IMR-90 (cell line): ENCODE results near the gene FGD5. TPM values are rescaled to one million over a fixed set of nuclear protein-coding genes. Genes with fewer than 3 reads are reported as not detected.

ENCODE experiments used
- ATAC-seq: fragments of 200-7000 bp; cut with Tn5 transposase; 2 replicates; pipeline ENCODE4 v1.9.1; 2020; ENCODE audit warnings: low read depth, mild to moderate bottlenecking, moderate library complexity
- BruUV-seq: library from RNA; stranded (reverse); fragments of 400-500 nt; replicated peaks from 2 replicates; lab custom pipeline; 2021; lab: Mats Ljungman, UMichigan
- CTCF ChIA-PET: fragments of 300-600 bp; formaldehyde crosslinking; extraction: SDS; loops from one replicate; lab custom pipeline; 2021; ENCODE audit warnings: antibody characterized with exemption; lab: Yijun Ruan, JAX
- POLR2A ChIA-PET: fragments of 300-600 bp; sonication (Branson Sonifier 250); formaldehyde crosslinking; loops from one replicate; lab custom pipeline; 2022; ENCODE audit warnings: antibody characterized with exemption; ENCODE audit not compliant: unreplicated experiment; lab: Charles Lee
- DNase-seq: peaks from one replicate; pipeline ENCODE4 v3.0.0; 2013
- H2AFZ ChIP-seq: replicated peaks from 2 replicates; pipeline ENCODE3; 2013; ENCODE audit warnings: low read length, mild to moderate bottlenecking; ENCODE audit not compliant: poor library complexity
- H2AK5ac ChIP-seq: 2 replicates; pipeline ENCODE4 v1.6.1; 2013; ENCODE audit warnings: low read depth, low read length, inconsistent platforms
- H2AK9ac ChIP-seq: replicated peaks from 2 replicates; pipeline ENCODE3; 2013; ENCODE audit warnings: mild to moderate bottlenecking, low read depth, low read length, moderate library complexity; ENCODE audit not compliant: poor library complexity
- H2BK120ac ChIP-seq: 2 replicates; pipeline ENCODE4 v1.6.1; 2013; ENCODE audit warnings: low read depth, low read length, inconsistent platforms
- H2BK15ac ChIP-seq: 3 replicates; pipeline ENCODE4 v1.6.1; 2013; ENCODE audit warnings: low read depth, low read length, inconsistent platforms
- H2BK20ac ChIP-seq: 2 replicates; pipeline ENCODE4 v1.6.1; 2013; ENCODE audit warnings: low read depth, mild to moderate bottlenecking, inconsistent platforms, low read length, moderate library complexity
- H2BK5ac ChIP-seq: 2 replicates; pipeline ENCODE4 v1.6.1; 2013; ENCODE audit warnings: mild to moderate bottlenecking, low read depth, low read length, inconsistent platforms; ENCODE audit not compliant: poor library complexity, severe bottlenecking
- H3K14ac ChIP-seq: replicated peaks from 2 replicates; pipeline ENCODE4 v1.6.1; 2013; ENCODE audit warnings: low read depth, low read length, inconsistent platforms
- H3K18ac ChIP-seq: 2 replicates; pipeline ENCODE4 v1.6.1; 2013; ENCODE audit warnings: low read depth, low read length, control low read depth
- H3K23ac ChIP-seq: 2 replicates; pipeline ENCODE4 v1.6.1; 2013; ENCODE audit warnings: low read depth, low read length, inconsistent platforms
- H3K27ac ChIP-seq: 2 replicates; pipeline ENCODE4 v1.5.1; 2013; ENCODE audit warnings: mild to moderate bottlenecking, control low read depth, low read length; ENCODE audit not compliant: insufficient read depth
- H3K27me3 ChIP-seq: 2 replicates; pipeline ENCODE4 v1.6.1; 2013; ENCODE audit warnings: low read length; ENCODE audit not compliant: control insufficient read depth, insufficient read depth
- H3K36me3 ChIP-seq: 2 replicates; pipeline ENCODE4 v1.6.1; 2013; ENCODE audit warnings: low read length, mixed read lengths; ENCODE audit not compliant: control insufficient read depth, insufficient read depth
- H3K4ac ChIP-seq: 2 replicates; pipeline ENCODE4 v1.6.1; 2013; ENCODE audit warnings: low read depth, low read length, inconsistent platforms
- H3K4me1 ChIP-seq: 2 replicates; pipeline ENCODE4 v1.6.1; 2013; ENCODE audit warnings: low read length, mixed read lengths; ENCODE audit not compliant: control insufficient read depth, insufficient read depth
- H3K4me2 ChIP-seq: 2 replicates; pipeline ENCODE4 v1.6.1; 2013; ENCODE audit warnings: low read depth, mild to moderate bottlenecking, control low read depth, low read length, moderate library complexity
- H3K4me3 ChIP-seq: 2 replicates; pipeline ENCODE4 v1.5.1; 2013; ENCODE audit warnings: low read depth, mild to moderate bottlenecking, control low read depth, low read length, moderate library complexity; ENCODE audit not compliant: insufficient read depth
- H3K56ac ChIP-seq: 2 replicates; pipeline ENCODE4 v1.6.1; 2013; ENCODE audit warnings: low read length, inconsistent platforms; ENCODE audit not compliant: insufficient read depth; ENCODE audit errors: extremely low read depth
- H3K79me1 ChIP-seq, 2 experiments: 2 replicates each; pipeline ENCODE4 v1.6.1; 2013; ENCODE audit warnings: low read length in 2 of 2, inconsistent platforms in 1 of 2, low read depth in 1 of 2
- H3K9ac ChIP-seq: 2 replicates; pipeline ENCODE4 v1.6.1; 2013; ENCODE audit warnings: low read depth, low read length, control low read depth
- H3K9me1 ChIP-seq: 2 replicates; pipeline ENCODE4 v1.6.1; 2013; ENCODE audit warnings: low read length, inconsistent platforms; ENCODE audit not compliant: insufficient read depth
- H3K9me3 ChIP-seq: 2 replicates; pipeline ENCODE4 v1.6.1; 2013; ENCODE audit warnings: low read length; ENCODE audit not compliant: control insufficient read depth, insufficient read depth
- H4K20me1 ChIP-seq: 2 replicates; pipeline ENCODE4 v1.6.1; 2013; ENCODE audit warnings: low read length, inconsistent platforms; ENCODE audit not compliant: insufficient read depth
- H4K5ac ChIP-seq: 2 replicates; pipeline ENCODE4 v1.6.1; 2013; ENCODE audit warnings: mild to moderate bottlenecking, low read depth, low read length, control low read depth
- H4K8ac ChIP-seq, 2 experiments: 2 replicates each; pipeline ENCODE4 v1.6.1; 2013; ENCODE audit warnings: low read depth in 2 of 2, low read length in 2 of 2, control low read depth in 1 of 2, inconsistent platforms in 1 of 2
- H4K91ac ChIP-seq: 2 replicates; pipeline ENCODE4 v1.6.1; 2013; ENCODE audit warnings: low read depth, low read length, inconsistent platforms; ENCODE audit not compliant: insufficient read depth
- CEBPB ChIP-seq: IDR thresholded peaks from 2 replicates; pipeline ENCODE4 v1.6.1; 2012; ENCODE audit warnings: low read depth, low read length, improper control_type of control experiment
- CHD1 ChIP-seq: IDR thresholded peaks from 2 replicates; pipeline ENCODE4 v1.6.1; 2012; ENCODE audit warnings: low read depth, low read length, improper control_type of control experiment
- POLR2A ChIP-seq: IDR thresholded peaks from 2 replicates; pipeline ENCODE4 v1.6.1; 2012; ENCODE audit warnings: mild to moderate bottlenecking, low read depth, low read length
- RAD21 ChIP-seq: IDR thresholded peaks from 2 replicates; pipeline ENCODE4 v1.6.1; 2012; ENCODE audit warnings: low read length, improper control_type of control experiment
- WGBS, 2 experiments: methylation state at CpG; one replicate each; pipeline versions ENCODE4 v1.1.5 to v1.1.7; 2013; ENCODE audit warnings: missing lambda C conversion rate in 2 of 2; ENCODE audit not compliant: insufficient read length in 1 of 2; ENCODE audit errors: extremely low coverage in 2 of 2; 5-methylcytosine and 5-hydroxymethylcytosine counted together
- dilution Hi-C: fragments of 300-500 bp; cut with HindIII; formaldehyde crosslinking; loops from one replicate; pipeline ENCODE4 v1.14.3; 2018; ENCODE audit warnings: low sequenced_read_pairs; ENCODE audit not compliant: unreplicated experiment
- in situ Hi-C: fragments of 300-500 bp; cut with MboI; formaldehyde crosslinking; loops from 3 replicates; pipeline ENCODE4 v1.14.3; 2019; ENCODE audit warnings: low sequenced_read_pairs, inconsistent platforms, mixed read lengths
- intact Hi-C: fragments of 100-400 bp; cut with micrococcal nuclease; formaldehyde crosslinking; loops from 2 replicates; pipeline ENCODE4 v1.10.0; 2022
- polyA plus RNA-seq, 3 experiments: library from polyadenylated mRNA; depleted of rRNA; stranded (reverse); fragments of >200 nt; gene quantifications; 2 replicates each; pipeline ENCODE4 v1.2.3, GENCODE V29; 2012; ENCODE audit warnings: low replicate concordance in 1 of 3
- total RNA-seq: library from RNA; depleted of rRNA; stranded (reverse); fragments of >200 nt; gene quantifications from 2 replicates; pipeline ENCODE4 v1.2.3, GENCODE V29; 2012

Gene FGD5
- total and polyA plus RNA-seq, 2 of the 4 experiments (the other 2 are of a cell fraction), result not detected

DNA sequence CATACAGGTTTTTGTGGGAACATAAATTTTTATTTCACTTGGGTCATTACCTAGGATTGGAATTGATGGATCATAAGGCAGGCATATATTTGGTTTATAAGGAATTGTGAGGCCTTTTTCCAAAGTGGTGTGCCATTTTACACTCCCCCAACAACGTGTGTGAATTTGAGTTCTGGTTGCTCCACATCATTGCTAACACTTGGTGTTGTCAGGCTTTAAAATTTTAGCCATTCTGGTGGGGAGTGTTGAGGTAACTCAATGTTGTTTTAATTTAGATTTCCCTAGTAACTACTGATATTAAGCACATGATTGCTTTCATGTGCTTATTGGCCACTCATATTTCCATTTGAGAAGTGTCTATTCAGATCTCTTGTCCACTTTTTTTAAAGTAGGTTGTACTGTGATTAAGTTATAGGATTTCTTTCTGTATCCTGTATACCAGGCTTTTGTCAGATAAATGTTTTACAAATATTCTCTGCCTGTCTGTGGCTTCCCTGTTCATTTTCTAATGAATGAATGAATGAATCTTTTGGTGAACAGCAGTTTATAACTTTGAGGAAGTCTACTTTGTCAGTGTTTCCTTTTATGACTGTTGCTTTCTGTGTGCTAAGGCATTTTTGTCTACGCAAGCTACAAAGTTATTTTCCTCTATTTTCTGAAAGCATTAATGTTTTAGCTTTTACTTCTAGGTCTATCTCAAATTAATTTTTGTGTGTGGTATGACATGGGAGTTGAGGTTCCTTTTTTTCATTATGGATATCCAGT is 110.7 kb downstream of the FGD5 start:
- no peak for ATAC-seq
- WGBS, 2 experiments, result no CpG with 5 or more reads among the region's 2 CpGs
- H3K4me2 ChIP-seq, result no peak overlapping the region
- no peak for DNase-seq
- BruUV-seq, result no TSS peak
- H3K14ac ChIP-seq, result no peak overlapping the region
- H2BK5ac ChIP-seq, result no peak overlapping the region
- no peaks in the 10 kb centered on the region; the same call in 1 of the 2 replicates for H3K27me3 ChIP-seq
- no peak overlapping the region for H2BK15ac ChIP-seq
- H3K4me1 ChIP-seq, result no peaks in the 10 kb centered on the region
- in situ Hi-C loops, result loop anchor here (10.0 to 25.0 kb wide), 2 partner anchors 283 to 425 kb away; partner anchors contain the start of gene CAPN7
- H3K27ac ChIP-seq, result no peak overlapping the region
- no peak overlapping the region for H3K4ac ChIP-seq
- H3K9ac ChIP-seq, result no peak overlapping the region
- ChIA-PET POLR2A (no interaction called here), CTCF (no interaction called here)
- no peak overlapping the region for H4K8ac ChIP-seq
- no peaks in the 10 kb centered on the region for H3K9me1 ChIP-seq
- H2BK20ac ChIP-seq, result no peak overlapping the region
- no peak overlapping the region for H2AK9ac ChIP-seq
- H4K5ac ChIP-seq, result no peak overlapping the region
- H3K18ac ChIP-seq, result no peak overlapping the region
- intact Hi-C loops, result loop anchor here (5.0 kb wide), 2 partner anchors 123 to 168 kb away; partner anchors contain the start of gene RBSN
- no peaks in the 10 kb centered on the region for H4K20me1 ChIP-seq
- no peak overlapping the region for H2AFZ ChIP-seq
- H3K4me3 ChIP-seq, result no peak overlapping the region
- no peak for TF ChIP-seq CEBPB
- TF ChIP-seq POLR2A, result no peak
- no peak for TF ChIP-seq RAD21
- no peak for TF ChIP-seq CHD1
- no peak overlapping the region for H3K56ac ChIP-seq
- H3K9me3 ChIP-seq, result no peaks in the 10 kb centered on the region
- no peak overlapping the region for H2BK120ac ChIP-seq
- dilution Hi-C loops, result no loop called here
- H4K91ac ChIP-seq, result no peak overlapping the region
- H3K36me3 ChIP-seq, result no peaks in the 10 kb centered on the region
- H3K23ac ChIP-seq, result no peak overlapping the region
- H2AK5ac ChIP-seq, result no peak overlapping the region
- H3K79me1 ChIP-seq, result no peaks in the 10 kb centered on the region
